Erythroblast (primary cell): Measurements from ENCODE around the gene AKAP13.

ENCODE experiments used
- GATA1 ChIP-seq: IDR thresholded peaks from 2 replicates; pipeline ENCODE4 v1.6.1; 2011; ENCODE audit warnings: low read depth, mild to moderate bottlenecking, control low read depth, low read length, moderate library complexity
- POLR2A ChIP-seq: IDR thresholded peaks from 2 replicates; pipeline ENCODE4 v1.6.1; 2011; ENCODE audit warnings: mild to moderate bottlenecking, low read length

GRCh38 chr15:85749261-85750151 lies 369.1 kb downstream of the AKAP13 start:
- TF ChIP-seq POLR2A (no peak), GATA1 (no peak)
